Measurements from ENCODE around the gene ACD.

GRCh38 chr16:67669499-67670101 lies 9.5 kb upstream of the ACD start:
- TF ChIP-seq POLR2A (IDR thresholded peaks at IDR 0.05; ENCODE audit: control extremely low read depth in 1 of 2, low read depth in 2 of 2, low read length in 2 of 2) (no peak), SIN3A (conservative IDR thresholded peaks at IDR 0.05 in 1 of 2, IDR thresholded peaks at IDR 0.05 in 1 of 2; ENCODE audit: low read depth in 1 of 2, low read length in 2 of 2) (no peak), CTCF (IDR thresholded peaks at IDR 0.05; ENCODE audit: control extremely low read depth in 1 of 3, insufficient read depth in 1 of 3, low read depth in 1 of 3, low read length in 3 of 3) (no peak), POLR2AphosphoS5 (IDR thresholded peaks at IDR 0.05; ENCODE audit: low read depth, low read length) (no peak), JUND (IDR thresholded peaks at IDR 0.05; ENCODE audit: low read length) (no peak), SP1 (IDR thresholded peaks at IDR 0.05; ENCODE audit: low read depth, low read length) (no peak)
